ENCODE data around the gene JPH2.

GRCh38 chr20:44206132-44206531 is 19.1 kb upstream of the JPH2 start:
- TF ChIP-seq CTCF (IDR thresholded peaks at IDR 0.05; ENCODE audit: low read length) (no peak), EZH2 (optimal IDR thresholded peaks at IDR 0.05; ENCODE audit: low read depth, low read length) (no peak), EZH2phosphoT487 (IDR thresholded peaks at IDR 0.05; ENCODE audit: low read length) (no peak)
